Suprapubic skin (tissue), 4 donors: Measurements from ENCODE around the gene HAUS8. TPM values are rescaled to one million over a fixed set of nuclear protein-coding genes. Genes with fewer than 3 reads are reported as not detected.

Source experiments
- DNase-seq, 2 donors: peaks; one replicate each; pipeline ENCODE4 v3.0.0-alpha.2; 2019; ENCODE audit warnings: low spot score in 2 of 2
- H3K27ac ChIP-seq: fragments of 200-600 bp; sonication (generic); one replicate; pipeline ENCODE4 v1.5.1; 2019
- H3K27me3 ChIP-seq: fragments of 200-600 bp; sonication (generic); one replicate; pipeline ENCODE4 v1.5.1; 2019
- H3K36me3 ChIP-seq: fragments of 200-600 bp; sonication (generic); one replicate; pipeline ENCODE4 v1.5.1; 2019
- H3K4me1 ChIP-seq: fragments of 200-600 bp; sonication (generic); one replicate; pipeline ENCODE4 v1.5.1; 2019
- H3K4me3 ChIP-seq: fragments of 200-600 bp; sonication (generic); one replicate; pipeline ENCODE4 v1.5.1; 2019; ENCODE audit warnings: mild to moderate bottlenecking
- H3K9me3 ChIP-seq: fragments of 200-600 bp; sonication (generic); one replicate; pipeline ENCODE4 v1.5.1; 2019
- CTCF ChIP-seq, 2 donors: fragments of 200-600 bp in 1 of 2; fragments of 450-650 bp in 1 of 2; sonication (generic) in 1 of 2; IDR thresholded peaks; one replicate each; pipeline ENCODE4 v1.5.1; 2016 to 2019; ENCODE audit warnings: antibody characterized with exemption in 2 of 2, mild to moderate bottlenecking in 1 of 2, moderate library complexity in 1 of 2
- EP300 ChIP-seq: sonication (generic); formaldehyde crosslinking; IDR thresholded peaks from one replicate; pipeline ENCODE4 v1.6.1; 2017; ENCODE audit warnings: antibody characterized with exemption
- POLR2A ChIP-seq, 2 donors: fragments of 450-650 bp; IDR thresholded peaks; one replicate each; pipeline ENCODE4 v1.6.1; 2017; ENCODE audit warnings: antibody characterized with exemption in 2 of 2, mild to moderate bottlenecking in 2 of 2, moderate library complexity in 2 of 2
- POLR2AphosphoS5 ChIP-seq, 3 donors: sonication (generic); formaldehyde crosslinking; IDR thresholded peaks; one replicate each; pipeline ENCODE4 v1.6.1; 2017; ENCODE audit warnings: antibody characterized with exemption in 3 of 3
- WGBS: methylation state at CpG from one replicate; pipeline ENCODE4 v1.1.5; 2018; 5-methylcytosine and 5-hydroxymethylcytosine counted together
- total RNA-seq, 4 donors: library from RNA; depleted of rRNA; stranded (reverse); fragments of >200 nt; gene quantifications; one replicate each; pipeline ENCODE4 v1.1.0, GENCODE V29; 2016

HAUS8 gene
- total RNA-seq, 4 donors from 2014 or later: 2.4 to 4.1 (median 3.0) TPM

DNA sequence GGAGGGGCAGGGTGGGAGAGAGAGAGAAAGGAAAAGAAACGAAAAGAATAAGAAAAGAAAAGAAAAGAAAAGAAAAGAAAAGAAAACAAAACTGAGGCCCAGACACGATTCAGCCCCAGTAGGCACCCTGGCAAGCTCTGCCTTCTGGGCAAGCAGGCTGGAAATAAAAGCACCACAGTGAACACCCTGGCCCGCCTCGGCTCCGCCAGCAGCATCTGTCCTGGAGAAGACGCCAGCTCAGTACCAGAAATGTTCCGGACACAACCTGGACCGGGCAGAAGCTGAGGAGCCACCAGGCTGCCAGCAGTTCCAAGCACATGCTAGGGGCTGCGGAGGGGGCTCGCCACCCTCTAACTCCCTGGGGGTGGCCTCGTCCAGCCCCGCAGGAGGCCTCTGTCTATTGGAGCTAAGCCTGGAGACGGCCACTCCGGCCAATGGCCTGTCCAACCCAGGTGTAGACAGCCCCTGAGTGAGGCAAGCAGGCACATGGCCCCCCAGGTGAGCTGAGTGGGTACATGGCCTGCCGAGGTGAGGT lies 37.2 kb downstream of the HAUS8 start:
- peaks cover 7% of the 10 kb centered on the region for H3K4me1 ChIP-seq
- WGBS: 54% methylated on average over 15 of the region's 15 CpGs
- no peak for TF ChIP-seq EP300
- TF ChIP-seq CTCF (IDR thresholded peaks at IDR 0.05): no peak
- TF ChIP-seq POLR2AphosphoS5 (IDR thresholded peaks at IDR 0.05): no peak
- TF ChIP-seq POLR2A (IDR thresholded peaks at IDR 0.05): no peak
- H3K27ac ChIP-seq: no peak overlapping the region
- no peaks in the 10 kb centered on the region for H3K9me3 ChIP-seq
- H3K27me3 ChIP-seq: peaks cover 3% of the 10 kb centered on the region
- DNase-seq: no peak
- H3K4me3 ChIP-seq: no peak overlapping the region
- H3K36me3 ChIP-seq: no peaks in the 10 kb centered on the region

GRCh38 chr19:17037184-17037583 lies 38.1 kb downstream of the HAUS8 start:
- no peaks in the 10 kb centered on the region for H3K9me3 ChIP-seq
- TF ChIP-seq POLR2AphosphoS5 (IDR thresholded peaks at IDR 0.05) (no peak), POLR2A (IDR thresholded peaks at IDR 0.05) (no peak), CTCF (IDR thresholded peaks at IDR 0.05) (no peak), EP300 (no peak)
- H3K27ac ChIP-seq: no peak overlapping the region
- peaks cover 7% of the 10 kb centered on the region for H3K4me1 ChIP-seq
- DNase-seq: no peak
- H3K4me3 ChIP-seq: no peak overlapping the region
- 100% methylated on average over 2 of the region's 6 CpGs for WGBS
- H3K36me3 ChIP-seq: no peaks in the 10 kb centered on the region
- H3K27me3 ChIP-seq: peaks cover 3% of the 10 kb centered on the region

DNA sequence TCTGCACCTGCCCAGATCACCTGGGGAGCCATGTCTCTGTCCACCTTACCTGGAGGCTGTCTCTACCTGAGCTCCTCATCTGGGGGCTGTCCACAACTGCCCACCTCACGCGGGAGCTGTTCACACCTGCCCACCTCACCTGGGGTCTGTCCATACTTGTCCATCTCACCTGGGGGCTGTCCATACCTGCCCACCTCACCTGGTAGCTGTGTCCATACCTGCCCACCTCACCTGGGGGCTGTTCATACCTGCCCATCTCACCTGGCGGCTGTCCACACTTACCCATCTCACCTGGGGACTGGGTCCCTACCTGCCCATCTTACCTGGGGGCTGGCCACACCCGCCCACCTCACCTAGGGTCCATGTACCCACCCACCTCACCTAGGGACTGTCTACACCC lies 38.6 kb downstream of the HAUS8 start:
- peaks cover 3% of the 10 kb centered on the region for H3K27me3 ChIP-seq
- H3K36me3 ChIP-seq: no peaks in the 10 kb centered on the region
- H3K9me3 ChIP-seq: no peaks in the 10 kb centered on the region

GRCh38 chr19:17035842-17036424 lies 39.3 kb downstream of the HAUS8 start:
- Histone ChIP-seq H3K4me1 (no peaks in the 10 kb centered on the region), H3K9me3 (no peaks in the 10 kb centered on the region), H3K27me3 (peaks cover 5% of the 10 kb centered on the region), H3K4me3 (no peak overlapping the region), H3K27ac (no peak overlapping the region), H3K36me3 (no peaks in the 10 kb centered on the region)
- WGBS: 73% methylated on average over 14 of the region's 15 CpGs
- no peak for DNase-seq
- no peak for TF ChIP-seq POLR2A (IDR thresholded peaks at IDR 0.05)
- TF ChIP-seq CTCF (IDR thresholded peaks at IDR 0.05): no peak
- TF ChIP-seq POLR2AphosphoS5 (IDR thresholded peaks at IDR 0.05): no peak

More for the DNA sequence above, 38.6 kb downstream of the HAUS8 start:
- peaks cover 2% of the 10 kb centered on the region for H3K4me1 ChIP-seq
- 68% methylated on average over 4 of the region's 4 CpGs for WGBS
- DNase-seq: no peak
- no peak for TF ChIP-seq EP300
- H3K27ac ChIP-seq: no peak overlapping the region
- H3K4me3 ChIP-seq: no peak overlapping the region

DNA sequence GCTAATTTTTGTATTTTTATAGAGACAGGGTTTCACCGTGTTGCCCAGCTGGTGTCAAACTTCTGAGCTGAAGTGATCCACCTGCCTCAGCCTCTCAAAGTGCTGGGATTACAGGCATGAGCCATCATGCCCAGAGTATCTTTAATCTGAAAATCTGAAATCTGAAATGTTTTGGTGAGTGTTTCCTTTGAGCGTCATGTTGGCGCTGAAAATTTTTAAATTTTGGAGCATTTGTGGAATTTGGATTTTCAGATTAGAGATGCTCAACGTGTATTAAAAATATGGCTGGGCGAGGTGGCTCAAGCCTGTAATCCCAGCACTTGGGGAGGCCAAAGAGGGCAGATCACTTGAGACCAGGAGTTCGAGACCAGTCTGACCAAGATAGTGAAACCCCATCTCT lies 43.5 kb downstream of the HAUS8 start:
- Histone ChIP-seq H3K27me3 (peaks cover 40% of the 10 kb centered on the region), H3K9me3 (no peaks in the 10 kb centered on the region), H3K4me1 (peaks cover 3% of the 10 kb centered on the region), H3K27ac (no peak overlapping the region), H3K4me3 (no peak overlapping the region), H3K36me3 (no peaks in the 10 kb centered on the region)
- TF ChIP-seq CTCF (IDR thresholded peaks at IDR 0.05) (no peak), EP300 (no peak), POLR2AphosphoS5 (IDR thresholded peaks at IDR 0.05) (no peak), POLR2A (IDR thresholded peaks at IDR 0.05) (no peak)
- no peak for DNase-seq
- WGBS: 84% methylated on average over 6 of the region's 6 CpGs
